Tibial artery (tissue), 4 donors: ENCODE results near the gene NAXD.
"Not testable (repeated sequence)": the region's sequence is repeated elsewhere in the genome, so short reads cannot be mapped to it uniquely, and the experiment has no call there.

Experiments used
- DNase-seq, 2 donors: peaks; one replicate each; pipeline ENCODE4 v3.0.0-alpha.2; 2019
- H3K27ac ChIP-seq, 2 donors: fragments of 200-600 bp; sonication (generic) in 1 of 2; 1 replicate in 1 of 2; 2 replicates in 1 of 2; pipeline ENCODE4 v1.5.1; 2018 to 2019; ENCODE audit warnings: mild to moderate bottlenecking in 1 of 2
- H3K27me3 ChIP-seq, 2 donors: fragments of 200-600 bp; sonication (generic) in 1 of 2; one replicate each; pipeline versions ENCODE4 v1.5.1 to v1.6.0; 2016 to 2019
- H3K36me3 ChIP-seq, 3 donors: fragments of 200-600 bp; sonication (generic) in 2 of 3; one replicate each; pipeline ENCODE4 v1.5.1; 2016 to 2019; ENCODE audit warnings: mild to moderate bottlenecking in 2 of 3
- H3K4me1 ChIP-seq, 4 donors: fragments of 200-600 bp; sonication (generic) in 2 of 4; 1 replicate in 3 of 4; 2 replicates in 1 of 4; pipeline ENCODE4 v1.5.1; 2016 to 2019
- H3K4me3 ChIP-seq, 2 donors: fragments of 200-600 bp; sonication (generic) in 1 of 2; 1 replicate in 1 of 2; 2 replicates in 1 of 2; pipeline ENCODE4 v1.5.1; 2018 to 2019; ENCODE audit warnings: mild to moderate bottlenecking in 2 of 2
- H3K9me3 ChIP-seq, 3 donors: fragments of 200-600 bp; sonication (generic) in 1 of 3; one replicate each; pipeline ENCODE4 v1.5.1; 2016 to 2019
- intact Hi-C: fragments of 100-400 bp; cut with DNase I; formaldehyde crosslinking; loops from one replicate; pipeline ENCODE4 v1.15.0; 2023; ENCODE audit warnings: low total_unique reads
- TF ChIP-seq, protein P1 (sequence below), 2 experiments: fragments of 200-600 bp in 1 of 2; fragments of 450-650 bp in 1 of 2; IDR thresholded peaks; one replicate each; pipeline ENCODE4 v1.5.1; 2017 to 2019; ENCODE audit warnings: antibody characterized with exemption in 2 of 2, mild to moderate bottlenecking in 1 of 2, moderate library complexity in 1 of 2

The NAXD gene

DNA sequence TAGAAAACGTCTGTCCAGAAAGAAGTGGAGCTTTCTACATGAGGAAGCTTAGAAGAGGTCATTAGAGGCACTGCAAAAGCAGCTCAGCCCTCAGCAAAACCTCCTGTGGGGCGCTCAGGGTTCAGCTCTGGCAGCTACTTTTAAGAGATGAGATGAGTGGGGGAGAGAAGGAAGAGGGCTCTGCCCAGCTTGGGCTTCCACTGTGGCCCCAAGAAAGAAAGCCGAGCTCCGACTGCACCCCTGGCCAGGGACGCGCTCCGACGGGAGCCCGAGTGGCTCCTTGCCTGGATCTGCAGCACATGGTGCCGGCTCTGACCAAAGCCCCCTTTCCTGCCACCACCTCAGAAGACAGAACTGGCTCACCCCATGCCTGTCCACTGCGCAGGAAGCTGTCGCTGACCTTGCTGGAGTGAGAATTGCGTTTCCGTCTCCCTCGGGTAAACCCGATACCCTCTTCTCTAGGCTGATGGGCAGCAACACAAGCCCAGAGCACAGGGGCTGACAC lies 36.4 kb downstream of the NAXD start:
- H3K36me3 ChIP-seq, result peaks cover 15 to 81% (median 53%) of the 10 kb centered on the region in 3 donors
- no peak overlapping the region for H3K27ac ChIP-seq
- intact Hi-C loops, result no loop called here

GRCh38 chr13:110652231-110652730 lies 36.9 kb downstream of the NAXD start:
- intact Hi-C loops, result no loop called here
- H3K4me3 ChIP-seq, result no peak overlapping the region
- no peaks in the 10 kb centered on the region for H3K4me1 ChIP-seq
- H3K27ac ChIP-seq, result no peak overlapping the region
- H3K27me3 ChIP-seq, result no peaks in the 10 kb centered on the region
- peaks cover 17 to 76% (median 53%) of the 10 kb centered on the region in 3 donors for H3K36me3 ChIP-seq
- no peak for DNase-seq
- H3K9me3 ChIP-seq, result no peaks in the 10 kb centered on the region
- TF ChIP-seq, protein P1, sequence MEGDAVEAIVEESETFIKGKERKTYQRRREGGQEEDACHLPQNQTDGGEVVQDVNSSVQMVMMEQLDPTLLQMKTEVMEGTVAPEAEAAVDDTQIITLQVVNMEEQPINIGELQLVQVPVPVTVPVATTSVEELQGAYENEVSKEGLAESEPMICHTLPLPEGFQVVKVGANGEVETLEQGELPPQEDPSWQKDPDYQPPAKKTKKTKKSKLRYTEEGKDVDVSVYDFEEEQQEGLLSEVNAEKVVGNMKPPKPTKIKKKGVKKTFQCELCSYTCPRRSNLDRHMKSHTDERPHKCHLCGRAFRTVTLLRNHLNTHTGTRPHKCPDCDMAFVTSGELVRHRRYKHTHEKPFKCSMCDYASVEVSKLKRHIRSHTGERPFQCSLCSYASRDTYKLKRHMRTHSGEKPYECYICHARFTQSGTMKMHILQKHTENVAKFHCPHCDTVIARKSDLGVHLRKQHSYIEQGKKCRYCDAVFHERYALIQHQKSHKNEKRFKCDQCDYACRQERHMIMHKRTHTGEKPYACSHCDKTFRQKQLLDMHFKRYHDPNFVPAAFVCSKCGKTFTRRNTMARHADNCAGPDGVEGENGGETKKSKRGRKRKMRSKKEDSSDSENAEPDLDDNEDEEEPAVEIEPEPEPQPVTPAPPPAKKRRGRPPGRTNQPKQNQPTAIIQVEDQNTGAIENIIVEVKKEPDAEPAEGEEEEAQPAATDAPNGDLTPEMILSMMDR (IDR thresholded peaks at IDR 0.05), result no peak

More for the DNA sequence above, 36.4 kb downstream of the NAXD start:
- Histone ChIP-seq H3K4me1 (no peaks in the 10 kb centered on the region), H3K27me3 (no peaks in the 10 kb centered on the region), H3K9me3 (no peaks in the 10 kb centered on the region), H3K4me3 (no peak overlapping the region)
- DNase-seq, result no peak
- TF ChIP-seq, protein P1 (IDR thresholded peaks at IDR 0.05), result no peak

DNA sequence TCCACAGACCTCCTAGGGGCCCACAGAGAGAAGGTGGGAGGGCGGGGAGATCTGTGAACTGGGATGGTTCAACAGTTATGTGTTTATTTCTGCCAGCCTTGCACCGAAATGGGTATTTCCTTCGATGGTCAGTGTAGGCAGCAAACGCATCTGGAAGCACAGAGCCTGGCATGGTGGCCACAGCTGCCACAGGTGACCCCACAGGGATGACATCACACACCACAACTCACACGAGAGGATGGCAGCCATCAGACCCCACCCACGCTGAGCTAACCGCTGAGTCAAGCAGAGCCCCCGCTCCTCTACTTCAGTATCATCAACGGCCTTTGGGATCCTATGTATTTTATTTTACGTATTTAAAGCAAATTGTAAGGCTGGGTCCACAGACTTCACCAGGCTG lies 37.4 kb downstream of the NAXD start:
- Histone ChIP-seq H3K4me1 (no peaks in the 10 kb centered on the region), H3K27ac (no peak overlapping the region), H3K9me3 (no peaks in the 10 kb centered on the region), H3K27me3 (no peaks in the 10 kb centered on the region), H3K4me3 (no peak overlapping the region), H3K36me3 (peaks cover 19 to 72% (median 53%) of the 10 kb centered on the region in 3 donors)
- TF ChIP-seq, protein P1 (IDR thresholded peaks at IDR 0.05), result no peak
- intact Hi-C loops, result no loop called here
- no peak for DNase-seq

DNA sequence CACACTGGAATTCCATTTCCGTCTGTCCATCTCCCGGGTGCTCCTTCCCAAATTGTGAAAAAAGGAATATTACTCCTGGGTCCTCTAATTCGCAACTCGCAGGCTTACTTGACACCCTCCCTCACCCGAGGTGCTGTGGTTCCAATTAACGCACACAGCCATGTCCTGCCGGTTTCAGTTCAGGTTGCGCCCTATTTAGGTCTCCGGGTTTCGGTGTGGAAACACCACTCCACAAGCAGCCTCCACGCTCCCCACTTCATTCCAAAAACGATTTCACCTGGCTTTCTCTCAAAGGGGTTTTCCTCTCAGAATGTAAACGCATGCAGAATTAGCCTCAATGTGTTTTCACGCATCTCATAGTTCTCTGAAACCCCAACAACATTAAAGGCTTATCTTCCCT lies 37.9 kb downstream of the NAXD start:
- Histone ChIP-seq H3K36me3 (peaks cover 23 to 72% (median 53%) of the 10 kb centered on the region in 3 donors), H3K9me3 (no peaks in the 10 kb centered on the region), H3K27ac (no peak overlapping the region), H3K4me3 (no peak overlapping the region), H3K4me1 (no peaks in the 10 kb centered on the region), H3K27me3 (no peaks in the 10 kb centered on the region)
- intact Hi-C loops, result no loop called here
- DNase-seq, result no peak
- TF ChIP-seq, protein P1 (IDR thresholded peaks at IDR 0.05), result no peak

DNA sequence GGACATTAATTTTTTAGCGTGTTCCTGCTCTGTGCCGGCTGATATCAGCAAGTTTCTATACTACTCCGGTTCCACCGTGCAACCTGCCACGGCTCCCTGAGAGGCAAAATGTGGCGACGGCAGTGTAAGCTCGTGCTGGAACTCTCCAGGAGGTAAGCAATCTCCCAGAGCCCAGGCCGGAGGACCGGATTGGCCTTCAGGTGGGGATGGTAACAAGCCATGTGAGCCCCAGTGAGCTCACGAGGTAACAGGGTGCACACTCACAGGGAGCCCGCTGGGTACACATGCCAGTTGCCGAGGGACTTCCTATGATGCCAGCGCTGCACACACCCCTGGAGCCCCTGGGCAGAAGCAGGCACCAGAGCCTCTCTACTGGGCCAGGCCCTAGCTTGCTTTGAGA lies 38.5 kb downstream of the NAXD start:
- no peak overlapping the region for H3K4me3 ChIP-seq
- H3K27ac ChIP-seq, result no peak overlapping the region
- no peak for DNase-seq
- H3K9me3 ChIP-seq, result no peaks in the 10 kb centered on the region
- intact Hi-C loops, result no loop called here
- TF ChIP-seq, protein P1 (IDR thresholded peaks at IDR 0.05), result no peak
- H3K36me3 ChIP-seq, result peaks cover 21 to 72% (median 53%) of the 10 kb centered on the region in 3 donors
- no peaks in the 10 kb centered on the region for H3K27me3 ChIP-seq
- H3K4me1 ChIP-seq, result no peaks in the 10 kb centered on the region

DNA sequence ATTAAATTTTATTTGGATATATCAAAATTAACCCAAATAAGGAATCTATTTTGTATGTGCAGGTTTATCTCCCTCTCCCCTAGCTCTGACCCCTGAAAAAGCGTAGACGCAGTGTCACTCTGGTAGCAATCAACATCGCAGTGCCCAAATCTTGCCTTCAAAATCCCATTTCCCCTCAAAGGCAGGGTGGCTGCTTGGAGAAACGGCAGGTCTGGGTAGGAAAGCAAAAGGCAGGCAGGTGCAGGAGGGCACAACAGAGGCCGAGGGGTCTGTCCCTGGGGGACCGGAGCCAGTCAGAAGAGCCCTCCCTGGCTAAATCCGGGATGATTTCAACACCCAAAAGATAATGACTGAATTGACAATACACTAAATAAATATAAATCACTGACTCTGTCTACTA lies 41.9 kb downstream of the NAXD start:
- TF ChIP-seq, protein P1 (IDR thresholded peaks at IDR 0.05), result no peak
- DNase-seq, result no peak
- Histone ChIP-seq H3K9me3 (no peaks in the 10 kb centered on the region), H3K4me3 (no peak overlapping the region), H3K27ac (no peak overlapping the region), H3K36me3 (peaks cover 38 to 70% (median 56%) of the 10 kb centered on the region in 3 donors), H3K4me1 (no peaks in the 10 kb centered on the region), H3K27me3 (no peaks in the 10 kb centered on the region)
- intact Hi-C loops, result no loop called here

DNA sequence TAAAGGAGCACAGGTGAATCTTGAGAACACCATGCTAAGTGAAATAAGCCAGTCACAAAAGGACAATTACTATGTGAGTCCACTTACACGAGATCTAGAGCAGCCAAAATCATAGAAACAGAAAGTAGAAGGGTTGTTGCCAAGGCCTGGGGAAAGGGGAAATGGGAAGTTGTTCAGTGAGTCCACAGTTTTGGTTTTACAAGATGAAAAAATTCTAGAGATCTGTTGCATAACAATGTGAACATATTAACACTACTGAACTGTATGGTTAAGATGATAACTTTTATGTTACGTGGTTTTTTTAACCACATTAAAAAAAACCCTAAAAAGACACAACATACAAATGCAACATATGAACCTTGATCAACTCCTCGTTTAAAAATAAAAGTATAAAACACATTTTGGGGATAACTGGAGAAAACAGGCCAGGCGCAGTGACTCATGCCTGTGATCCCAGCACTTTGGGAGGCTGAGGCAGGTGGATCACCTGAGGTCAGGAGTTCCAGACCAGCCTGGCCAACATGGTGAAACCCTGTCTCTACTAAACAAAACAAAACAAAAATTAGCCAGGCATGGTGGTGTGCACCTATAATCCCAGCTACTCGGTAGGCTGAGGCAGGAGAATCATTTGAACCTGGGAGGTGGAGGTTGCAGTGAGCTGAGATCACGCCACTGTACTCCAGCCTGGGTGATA lies 43.0 kb downstream of the NAXD start:
- H3K27me3 ChIP-seq, H3K9me3 ChIP-seq, intact Hi-C loops, H3K4me1 ChIP-seq, DNase-seq, H3K27ac ChIP-seq, H3K4me3 ChIP-seq: not testable (repeated sequence)
- H3K36me3 ChIP-seq, result peaks cover 50 to 70% (median 58%) of the 10 kb centered on the region in 3 donors
